Central memory CD4-positive, alpha-beta T cell (primary cell): ENCODE results near the gene DRAP1.
"Not testable (repeated sequence)": the region's sequence is repeated elsewhere in the genome, so short reads cannot be mapped to it uniquely, and the experiment has no call there.

ENCODE experiments used
- DNase-seq: peaks from one replicate; pipeline ENCODE4 v3.0.0; 2022

The DRAP1 gene

GRCh38 chr11:65886826-65887722, 32.2 kb upstream of the DRAP1 start:
- no peak for DNase-seq

DNA sequence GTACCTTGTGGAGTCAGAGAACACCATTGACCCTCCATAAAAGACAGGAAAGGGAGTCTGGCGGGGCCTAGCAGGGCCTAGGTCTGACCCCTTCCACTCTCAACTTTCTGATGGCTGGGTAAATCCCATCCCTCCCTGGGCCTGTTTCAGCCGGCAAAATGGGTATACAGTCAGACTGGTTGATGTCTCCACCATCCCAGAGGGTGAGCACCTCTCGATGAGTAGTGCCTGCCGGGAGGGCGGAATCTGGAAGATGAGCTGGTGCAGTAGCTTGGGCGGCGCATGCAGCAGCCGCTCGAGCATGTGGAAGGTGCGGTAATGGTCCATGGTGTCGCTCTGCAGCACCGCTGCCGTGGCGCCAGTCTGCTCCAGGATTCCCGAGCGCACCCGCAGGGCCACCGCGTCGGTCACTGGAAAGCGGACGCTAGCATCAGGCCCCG, 31.5 kb upstream of the DRAP1 start:
- no peak for DNase-seq

- peak; percentile 90 for DNase-seq
These were observed 30.9 kb upstream of the DRAP1 start, which contains the start of gene FIBP for GRCh38 chr11:65888163-65888814. TSS of gene FIBP (minus strand) at chr11:65888471. CDS start at chr11:65888418, 53 bp downstream.

DNA sequence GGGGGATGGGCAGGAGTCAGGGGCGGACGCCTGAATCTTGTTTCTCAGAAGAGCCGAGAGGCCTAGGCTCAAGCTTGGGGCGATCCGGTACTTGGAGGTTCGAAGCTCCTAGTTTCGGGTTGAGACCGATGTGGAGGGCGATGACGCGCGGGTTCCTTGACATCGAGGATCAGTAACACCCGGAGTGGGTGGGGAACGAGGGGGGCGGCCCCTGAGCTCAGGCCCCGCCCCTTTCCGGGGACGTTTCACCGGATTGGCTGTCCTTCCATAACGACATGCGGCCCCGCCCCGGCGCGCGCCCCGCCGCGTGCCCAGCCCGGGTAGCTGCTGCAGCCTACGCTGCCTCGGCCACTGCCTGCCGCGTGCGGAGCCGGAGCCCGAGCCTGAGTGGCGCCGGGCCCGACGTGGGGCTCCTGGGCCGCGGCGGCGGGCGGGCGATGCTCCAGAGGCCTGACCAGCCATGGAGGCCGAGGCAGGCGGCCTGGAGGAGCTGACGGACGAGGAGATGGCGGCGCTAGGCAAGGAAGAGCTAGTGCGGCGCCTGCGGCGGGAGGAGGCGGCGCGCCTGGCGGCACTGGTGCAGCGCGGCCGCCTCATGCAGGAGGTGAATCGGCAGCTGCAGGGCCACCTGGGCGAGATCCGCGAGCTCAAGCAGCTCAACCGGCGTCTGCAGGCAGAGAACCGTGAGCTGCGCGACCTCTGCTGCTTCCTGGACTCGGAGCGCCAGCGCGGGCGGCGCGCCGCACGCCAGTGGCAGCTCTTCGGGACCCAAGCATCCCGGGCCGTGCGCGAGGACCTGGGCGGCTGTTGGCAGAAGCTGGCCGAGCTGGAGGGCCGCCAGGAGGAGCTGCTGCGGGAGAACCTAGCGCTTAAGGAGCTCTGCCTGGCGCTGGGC, 28.7 kb upstream of the DRAP1 start, which contains the start of gene CCDC85B:
Gene CCDC85B, plus strand, starts transcription at position 350 of the 895 bp plus-strand sequence. Its CDS starts 111 bp downstream, at position 461.
- DNase-seq: peak; percentile 98

DNA sequence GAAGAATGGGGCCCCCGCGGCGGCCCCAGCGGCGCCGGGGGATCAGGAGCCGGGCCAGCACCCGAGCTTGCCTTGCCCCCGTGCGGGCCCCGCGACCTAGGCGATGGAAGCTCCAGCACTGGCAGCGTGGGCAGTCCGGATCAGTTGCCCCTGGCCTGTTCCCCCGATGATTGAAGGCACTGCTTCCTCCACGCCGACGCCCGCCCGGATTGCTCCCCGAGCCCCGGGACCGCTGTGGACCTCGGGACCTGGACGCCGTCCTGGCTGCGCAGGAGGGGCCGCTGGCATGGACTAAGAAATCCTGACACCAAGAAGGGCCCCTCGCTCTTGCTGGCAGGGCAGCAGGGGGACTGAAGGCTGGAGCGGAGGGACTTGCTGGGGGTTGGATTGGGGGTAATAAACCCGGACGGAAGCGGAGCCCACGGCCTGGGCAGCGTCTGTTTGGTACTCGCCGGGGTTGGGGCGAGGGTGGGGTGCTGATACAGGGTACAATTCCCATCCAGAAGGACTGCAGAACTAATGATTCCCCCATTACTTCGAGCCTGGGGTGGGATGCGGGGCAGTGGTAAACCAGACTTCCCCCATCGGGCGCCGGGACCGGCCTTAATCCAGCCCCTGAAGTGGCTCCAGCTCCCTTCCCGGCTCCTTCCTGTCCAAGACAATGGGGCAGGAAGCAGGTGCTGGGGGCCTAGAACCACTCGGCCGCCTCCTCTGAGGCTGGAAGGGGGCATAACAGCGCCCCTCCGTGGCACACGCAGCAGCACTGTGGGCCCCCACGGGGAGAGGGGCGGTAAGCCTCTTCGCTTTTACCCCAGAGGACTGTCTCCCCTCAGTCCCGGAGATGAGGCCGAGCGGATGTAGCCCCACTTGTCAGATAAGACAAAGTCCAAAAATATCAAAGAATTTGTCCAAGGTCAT, 27.7 kb upstream of the DRAP1 start:
- no peak for DNase-seq

DNA sequence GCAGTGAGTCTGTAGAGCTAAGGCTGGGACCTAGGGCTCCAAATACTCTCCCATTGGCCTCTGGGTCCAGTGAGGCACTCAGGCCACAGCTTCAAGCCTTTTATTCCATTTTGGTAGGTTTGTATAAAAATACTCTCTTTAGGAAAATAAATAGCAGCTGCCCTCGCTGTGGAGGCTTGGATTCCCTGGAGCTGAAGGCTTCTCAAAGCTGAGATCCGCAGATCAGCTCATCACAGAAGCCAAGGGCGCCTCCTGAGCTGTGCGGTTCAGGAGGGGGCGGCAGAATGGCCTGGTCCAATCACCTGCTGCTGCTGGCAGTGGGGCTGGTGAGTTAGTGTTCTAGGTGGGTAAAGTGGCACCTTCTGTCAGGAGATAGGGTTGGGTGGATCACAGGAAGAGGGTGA, 27.1 kb upstream of the DRAP1 start:
- not testable (repeated sequence) for DNase-seq

GRCh38 chr11:65892661-65893317, 26.4 kb upstream of the DRAP1 start:
- DNase-seq: no peak

DNA sequence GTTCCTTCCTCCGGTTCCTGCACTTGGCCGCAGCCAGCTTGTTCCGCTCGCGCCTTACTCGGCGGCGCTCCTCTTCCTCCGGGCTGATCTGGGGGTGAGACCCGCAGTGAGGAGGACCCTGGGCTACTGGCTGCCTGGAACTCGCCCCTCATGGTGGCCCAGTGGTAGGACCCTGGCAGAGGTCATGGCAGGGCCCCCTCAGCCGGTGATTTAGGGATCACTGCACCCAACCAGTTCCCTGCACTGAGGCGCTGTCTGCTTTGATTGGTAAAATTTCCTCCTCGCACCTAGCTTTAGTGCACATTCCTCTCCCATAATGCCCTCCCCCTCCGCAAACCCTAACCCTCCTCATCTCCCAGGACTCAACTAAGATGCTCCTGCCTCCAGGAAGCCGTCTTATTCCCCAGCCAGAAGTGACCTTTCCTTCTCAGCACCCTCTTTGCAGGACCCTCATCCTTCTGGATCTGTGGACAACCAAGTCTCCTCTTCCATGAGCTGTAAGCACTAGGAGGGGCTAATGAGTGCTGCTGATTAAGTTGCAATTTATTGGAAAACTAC, 25.1 kb upstream of the DRAP1 start:
- DNase-seq: peak; percentile 35

DNA sequence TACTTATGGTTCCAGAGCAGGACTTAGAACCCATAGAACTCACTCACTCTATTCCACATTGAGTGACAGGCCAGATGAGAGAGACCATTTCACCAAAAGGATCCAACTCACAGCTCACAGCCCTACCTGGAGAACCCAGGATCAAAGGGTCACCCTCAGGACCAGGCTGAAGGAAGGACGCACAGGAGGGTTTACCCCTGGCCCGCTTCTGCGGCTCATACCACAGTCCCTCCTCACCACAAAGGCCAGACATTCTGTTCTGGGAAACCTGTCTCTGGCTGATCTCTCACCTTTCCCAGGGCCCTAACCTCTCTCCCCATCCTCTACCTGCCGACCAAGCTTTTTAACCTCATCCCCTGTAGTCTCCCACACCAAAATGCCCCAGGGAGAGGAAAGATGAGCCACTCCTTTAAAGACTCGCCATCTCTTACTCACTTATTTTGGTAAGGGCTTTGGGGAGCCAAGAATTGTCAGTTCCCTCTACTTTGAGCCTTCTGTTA, 23.7 kb upstream of the DRAP1 start:
- no peak for DNase-seq

- DNase-seq: no peak
These were observed 22.9 kb upstream of the DRAP1 start for GRCh38 chr11:65896034-65896999.

DNA sequence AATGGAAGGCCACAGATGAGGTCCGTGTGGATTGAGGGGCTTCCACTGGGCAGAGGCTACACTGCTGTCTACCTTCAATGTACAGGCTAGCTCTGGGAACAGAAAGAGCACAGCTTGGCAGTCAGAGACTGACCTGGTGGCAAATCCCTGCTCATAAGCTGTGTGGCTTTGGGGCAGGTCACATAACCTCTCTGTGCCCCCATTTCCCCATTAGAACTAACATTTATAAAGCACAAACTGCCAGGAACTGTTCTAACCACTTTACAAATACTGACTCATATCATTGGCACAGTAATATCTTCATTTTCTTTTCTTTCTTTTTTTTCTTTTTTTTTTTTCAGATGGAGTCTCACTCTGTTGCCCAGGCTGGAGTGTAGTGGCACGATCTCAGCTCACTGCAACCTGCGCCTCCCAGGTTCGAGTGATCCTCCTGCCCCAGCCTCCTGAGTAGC, 22.2 kb upstream of the DRAP1 start:
- DNase-seq: no peak

- no peak for DNase-seq
These were observed 20.4 kb upstream of the DRAP1 start for GRCh38 chr11:65898656-65899355.

- peak; percentile 30 for DNase-seq
These were observed 19.7 kb upstream of the DRAP1 start for GRCh38 chr11:65899356-65900124.

- peak; percentile 93 for DNase-seq
These were observed 18.9 kb upstream of the DRAP1 start, which contains the start of gene FOSL1 for GRCh38 chr11:65900125-65900898. TSS of gene FOSL1 (minus strand) at chr11:65900388. CDS start at chr11:65900339, 49 bp downstream.

GRCh38 chr11:65900899-65901180, 18.4 kb upstream of the DRAP1 start:
- DNase-seq: no peak

DNA sequence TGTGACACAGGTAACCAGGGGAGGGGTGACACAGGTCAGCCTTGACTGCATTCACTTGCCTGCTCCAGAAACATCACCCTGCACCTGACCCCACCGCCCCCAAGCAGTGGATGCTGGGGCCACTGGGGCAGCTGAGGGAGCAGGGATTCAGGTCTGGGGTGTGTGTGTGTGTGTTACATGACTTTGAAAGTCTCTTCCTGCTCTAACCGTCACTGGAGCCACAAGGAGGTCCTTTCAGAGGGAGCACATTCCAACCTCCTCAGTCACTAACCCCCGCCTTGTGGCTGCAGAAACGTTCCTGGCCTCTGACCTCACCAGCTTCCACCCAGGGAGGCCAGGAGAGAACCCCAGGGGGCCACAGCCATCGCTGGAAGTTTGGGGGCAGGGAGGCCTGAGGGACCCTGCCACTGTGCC, 16.2 kb upstream of the DRAP1 start:
- no peak for DNase-seq

GRCh38 chr11:65903715-65904114, 15.5 kb upstream of the DRAP1 start:
- DNase-seq: no peak
